ENCODE data around the gene LSM5. TPM values are rescaled to one million over a fixed set of nuclear protein-coding genes. Genes with fewer than 3 reads are reported as not detected.

LSM5 gene
- total RNA-seq, 1 donor from 2014 or later = 168 TPM

- no peaks in the 10 kb centered on the region for H4K20me1 ChIP-seq (ENCODE audit: low read depth)
- no peak overlapping the region for H2AFZ ChIP-seq (replicated peaks)
- H3K27me3 ChIP-seq = no peaks in the 10 kb centered on the region
- peaks cover 3% of the 10 kb centered on the region for H3K27me3 Mint-ChIP-seq (ENCODE audit: insufficient read depth, low read depth)
- no peak overlapping the region for H3K27ac ChIP-seq
- H3K9me3 Mint-ChIP-seq = peaks cover 56% of the 10 kb centered on the region
- peaks cover 41% of the 10 kb centered on the region for H3K36me3 Mint-ChIP-seq
- TF ChIP-seq EZH2phosphoT487 (IDR thresholded peaks at IDR 0.05) = no peak
- no peak for TF ChIP-seq CTCF (IDR thresholded peaks at IDR 0.05)
- TF ChIP-seq EZH2 (IDR thresholded peaks at IDR 0.05) = no peak
- peaks cover 27% of the 10 kb centered on the region for H3K9me3 ChIP-seq (ENCODE audit: low read depth)
- peaks cover 5% of the 10 kb centered on the region for H3K36me3 ChIP-seq
- H3K4me3 Mint-ChIP-seq = no peak overlapping the region
- H3K4me2 ChIP-seq = no peak overlapping the region
- H3K27ac Mint-ChIP-seq = no peak overlapping the region
- no peaks in the 10 kb centered on the region for H3K4me1 Mint-ChIP-seq
- DNase-seq (ENCODE audit: low spot score) = no peak
- H3K4me3 ChIP-seq = no peak overlapping the region
- H3K79me2 ChIP-seq (ENCODE audit: low read depth) = peaks cover 32% of the 10 kb centered on the region
- H3F3A ChIP-seq (ENCODE audit: low read depth) = peaks cover 2% of the 10 kb centered on the region
- no peak overlapping the region for H3K9ac ChIP-seq
- no peaks in the 10 kb centered on the region for H3K4me1 ChIP-seq
Measured at GRCh38 chr7:32522746-32523530, 32.8 kb upstream of the LSM5 start.

- Histone ChIP-seq H3K79me2 (ENCODE audit: low read depth) (peaks cover 32% of the 10 kb centered on the region), H3K36me3 (peaks cover 5% of the 10 kb centered on the region), H4K20me1 (ENCODE audit: low read depth) (no peaks in the 10 kb centered on the region), H3K9me3 (ENCODE audit: low read depth) (peaks cover 30% of the 10 kb centered on the region), H3K4me2 (no peak overlapping the region), H3F3A (ENCODE audit: low read depth) (peaks cover 3% of the 10 kb centered on the region), H3K4me1 (no peaks in the 10 kb centered on the region), H2AFZ (replicated peaks) (no peak overlapping the region), H3K9ac (no peak overlapping the region), H3K4me3 (no peak overlapping the region), H3K27ac (no peak overlapping the region), H3K27me3 (no peaks in the 10 kb centered on the region)
- peaks cover 72% of the 10 kb centered on the region for H3K9me3 Mint-ChIP-seq
- peaks cover 55% of the 10 kb centered on the region for H3K36me3 Mint-ChIP-seq
- no peak for DNase-seq (ENCODE audit: low spot score)
- no peaks in the 10 kb centered on the region for H3K4me1 Mint-ChIP-seq
- peaks cover 3% of the 10 kb centered on the region for H3K27me3 Mint-ChIP-seq (ENCODE audit: insufficient read depth, low read depth)
- no peak overlapping the region for H3K4me3 Mint-ChIP-seq
- TF ChIP-seq EZH2phosphoT487 (IDR thresholded peaks at IDR 0.05) (no peak), EZH2 (IDR thresholded peaks at IDR 0.05) (no peak), CTCF (IDR thresholded peaks at IDR 0.05) (no peak)
- H3K27ac Mint-ChIP-seq = no peak overlapping the region
Measured at GRCh38 chr7:32519763-32520162, 29.6 kb upstream of the LSM5 start.

- Histone ChIP-seq H3K4me2 (no peak overlapping the region), H2AFZ (replicated peaks) (no peak overlapping the region), H3K9me3 (ENCODE audit: low read depth) (peaks cover 30% of the 10 kb centered on the region), H3F3A (ENCODE audit: low read depth) (peaks cover 3% of the 10 kb centered on the region), H3K36me3 (peaks cover 5% of the 10 kb centered on the region), H3K9ac (no peak overlapping the region), H3K4me3 (no peak overlapping the region), H3K4me1 (no peaks in the 10 kb centered on the region), H3K27ac (no peak overlapping the region), H3K27me3 (no peaks in the 10 kb centered on the region), H3K79me2 (ENCODE audit: low read depth) (peaks cover 32% of the 10 kb centered on the region), H4K20me1 (ENCODE audit: low read depth) (no peaks in the 10 kb centered on the region)
- peaks cover 61% of the 10 kb centered on the region for H3K36me3 Mint-ChIP-seq
- TF ChIP-seq CTCF (IDR thresholded peaks at IDR 0.05) (no peak), EZH2 (IDR thresholded peaks at IDR 0.05) (no peak), EZH2phosphoT487 (IDR thresholded peaks at IDR 0.05) (no peak)
- peak; percentile 82 for DNase-seq (ENCODE audit: low spot score)
- H3K9me3 Mint-ChIP-seq = peaks cover 78% of the 10 kb centered on the region
- no peaks in the 10 kb centered on the region for H3K4me1 Mint-ChIP-seq
- no peak overlapping the region for H3K27ac Mint-ChIP-seq
- peaks cover 3% of the 10 kb centered on the region for H3K27me3 Mint-ChIP-seq (ENCODE audit: insufficient read depth, low read depth)
- H3K4me3 Mint-ChIP-seq = no peak overlapping the region
Measured at GRCh38 chr7:32518534-32519140, 28.5 kb upstream of the LSM5 start.
